H1 (cell line): ENCODE results near the gene PPCDC. TPM values are rescaled to one million over a fixed set of nuclear protein-coding genes. Genes with fewer than 3 reads are reported as not detected.
A peak's percentile ranks its signal among the peaks of the same experiment; 100 is the strongest.

Experiments
- CTCF ChIA-PET: fragments of 300-600 bp; sonication (Branson Sonifier 250); formaldehyde crosslinking; loops from one replicate; lab custom pipeline; 2021; ENCODE audit not compliant: partially characterized antibody; lab: Charles Lee
- POLR2A ChIA-PET: fragments of 300-600 bp; sonication (Branson Sonifier 250); formaldehyde crosslinking; loops from one replicate; lab custom pipeline; 2021; ENCODE audit warnings: inconsistent platforms; ENCODE audit not compliant: partially characterized antibody; lab: Charles Lee
- DNase-seq, 2 experiments: peaks; one replicate each; pipeline versions ENCODE4 v3.0.0 to v3.0.0-alpha.2; 2010 to 2022; ENCODE audit warnings: low spot score in 2 of 2, low read depth in 1 of 2, mixed read lengths in 1 of 2
- FAIRE-seq: peaks from 2 replicates; lab custom pipeline; 2011; peaks lifted over from hg19 to GRCh38; lab: Jason Lieb, UNC
- H2AFZ ChIP-seq: 2 replicates; pipeline ENCODE4 v1.8.1; 2012; ENCODE audit warnings: low read length, inconsistent platforms
- H2AK5ac ChIP-seq: 2 replicates; pipeline ENCODE4 v1.6.1; 2013; ENCODE audit warnings: low read depth, low read length
- H2BK120ac ChIP-seq: replicated peaks from 2 replicates; pipeline ENCODE3; 2013; ENCODE audit warnings: low read depth, low read length, inconsistent platforms
- H2BK12ac ChIP-seq: 2 replicates; pipeline ENCODE4 v1.6.1; 2013; ENCODE audit warnings: low read depth, low read length
- H2BK15ac ChIP-seq: 2 replicates; pipeline ENCODE4 v1.6.1; 2013; ENCODE audit warnings: low read length
- H2BK20ac ChIP-seq: 2 replicates; pipeline ENCODE4 v1.6.1; 2013; ENCODE audit warnings: low read length
- H2BK5ac ChIP-seq: 2 replicates; pipeline ENCODE4 v1.6.1; 2013; ENCODE audit warnings: low read depth, low read length
- H3K14ac ChIP-seq: 2 replicates; pipeline ENCODE4 v1.6.1; 2013; ENCODE audit warnings: inconsistent platforms; ENCODE audit not compliant: insufficient read length
- H3K18ac ChIP-seq: 2 replicates; pipeline ENCODE4 v1.6.1; 2013; ENCODE audit warnings: low read length; ENCODE audit errors: extremely low read depth
- H3K23ac ChIP-seq: 2 replicates; pipeline ENCODE4 v1.6.1; 2013; ENCODE audit warnings: inconsistent platforms; ENCODE audit not compliant: insufficient read length
- H3K23me2 ChIP-seq: 2 replicates; pipeline ENCODE4 v1.6.1; 2013; ENCODE audit warnings: low read depth, low read length
- H3K27ac ChIP-seq: 2 replicates; pipeline ENCODE4 v1.6.1; 2011; ENCODE audit warnings: low read depth, low read length, inconsistent platforms
- H3K27me3 ChIP-seq, 4 experiments: replicated peaks in 1 of 4; 1 replicate in 1 of 4; 2 replicates in 3 of 4; pipeline versions ENCODE4 v1.6.1 to v1.8.1; 2011 to 2013; ENCODE audit warnings: low read length in 3 of 4, mild to moderate bottlenecking in 3 of 4, inconsistent platforms in 2 of 4, mixed read lengths in 2 of 4, moderate library complexity in 1 of 4; ENCODE audit not compliant: control insufficient read depth in 3 of 4, insufficient read depth in 3 of 4; ENCODE audit errors: extremely low read depth in 1 of 4
- H3K36me3 ChIP-seq, 4 experiments: 2 replicates each; pipeline versions ENCODE4 v1.6.1 to v1.8.1; 2011 to 2013; ENCODE audit warnings: mild to moderate bottlenecking in 4 of 4, low read length in 3 of 4, moderate library complexity in 2 of 4, control low read depth in 1 of 4, inconsistent platforms in 1 of 4; ENCODE audit not compliant: insufficient read depth in 4 of 4, control insufficient read depth in 2 of 4
- H3K4ac ChIP-seq: replicated peaks from 2 replicates; pipeline ENCODE3; 2013; ENCODE audit warnings: low read length, low read depth, mixed read lengths, inconsistent platforms; ENCODE audit not compliant: insufficient read length
- H3K4me1 ChIP-seq, 4 experiments: replicated peaks in 1 of 4; 1 replicate in 1 of 4; 2 replicates in 3 of 4; pipeline versions ENCODE4 v1.6.1 to v1.8.1; 2011 to 2013; ENCODE audit warnings: low read length in 3 of 4, inconsistent platforms in 2 of 4, mixed read lengths in 1 of 4; ENCODE audit not compliant: insufficient read depth in 4 of 4, control insufficient read depth in 3 of 4
- H3K4me2 ChIP-seq, 2 experiments: 2 replicates each; pipeline versions ENCODE4 v1.6.1 to v1.8.1; 2011 to 2013; ENCODE audit warnings: low read depth in 2 of 2, low read length in 2 of 2, control low read depth in 1 of 2, inconsistent platforms in 1 of 2, mild to moderate bottlenecking in 1 of 2; ENCODE audit not compliant: insufficient read depth in 1 of 2
- H3K4me3 ChIP-seq, 4 experiments: fragments of 200-600, 300-600 bp in 1 of 4; sonication (generic), shearing (Covaris generic), sonication (Bioruptor Twin) in 1 of 4; 2 replicates each; pipeline versions ENCODE4 v1.5.1 to v1.8.1; 2011 to 2016; ENCODE audit warnings: low read length in 4 of 4, low read depth in 3 of 4, control low read depth in 2 of 4, inconsistent platforms in 2 of 4, mild to moderate bottlenecking in 2 of 4, mixed read lengths in 1 of 4, moderate library complexity in 1 of 4; ENCODE audit not compliant: insufficient read depth in 2 of 4; ENCODE audit errors: extremely low read depth in 1 of 4
- H3K56ac ChIP-seq: replicated peaks from 2 replicates; pipeline ENCODE3; 2013; ENCODE audit warnings: low read depth, mild to moderate bottlenecking, mixed read lengths, low read length, inconsistent platforms; ENCODE audit not compliant: insufficient read length
- H3K79me1 ChIP-seq: 2 replicates; pipeline ENCODE4 v1.6.1; 2013; ENCODE audit warnings: low read depth, low read length, control low read depth
- H3K79me2 ChIP-seq, 2 experiments: 2 replicates each; pipeline versions ENCODE4 v1.6.1 to v1.8.1; 2012 to 2013; ENCODE audit warnings: low read length in 2 of 2, mild to moderate bottlenecking in 2 of 2, inconsistent platforms in 1 of 2; ENCODE audit not compliant: insufficient read depth in 2 of 2, control insufficient read depth in 1 of 2
- H3K9ac ChIP-seq, 4 experiments: replicated peaks in 1 of 4; 1 replicate in 1 of 4; 2 replicates in 3 of 4; pipeline versions ENCODE4 v1.6.1 to v1.8.1; 2011 to 2013; ENCODE audit warnings: low read depth in 3 of 4, low read length in 3 of 4, control low read depth in 2 of 4, mild to moderate bottlenecking in 2 of 4, moderate library complexity in 2 of 4, inconsistent platforms in 1 of 4; ENCODE audit errors: extremely low read depth in 1 of 4
- H3K9me3 ChIP-seq, 2 experiments: 2 replicates each; pipeline versions ENCODE4 v1.6.1 to v1.8.1; 2012 to 2013; ENCODE audit warnings: mild to moderate bottlenecking in 2 of 2, moderate library complexity in 2 of 2, control low read depth in 1 of 2, inconsistent platforms in 1 of 2, low read depth in 1 of 2, low read length in 1 of 2, mixed read lengths in 1 of 2; ENCODE audit not compliant: insufficient read depth in 2 of 2
- H4K20me1 ChIP-seq, 2 experiments: replicated peaks in 1 of 2; 2 replicates each; pipeline versions ENCODE3 to v1.8.1; 2011 to 2013; ENCODE audit warnings: inconsistent platforms in 2 of 2, low read length in 2 of 2, mild to moderate bottlenecking in 1 of 2; ENCODE audit not compliant: insufficient read depth in 2 of 2, control insufficient read depth in 1 of 2
- H4K5ac ChIP-seq: 2 replicates; pipeline ENCODE4 v1.6.1; 2013; ENCODE audit warnings: low read length, low read depth, mixed read lengths, inconsistent platforms; ENCODE audit not compliant: insufficient read length
- H4K8ac ChIP-seq: 2 replicates; pipeline ENCODE4 v1.8.0; 2013; ENCODE audit warnings: mild to moderate bottlenecking, moderate library complexity, low read length, inconsistent platforms; ENCODE audit not compliant: insufficient read depth; ENCODE audit errors: extremely low read depth
- H4K91ac ChIP-seq: replicated peaks from 2 replicates; pipeline ENCODE3; 2013; ENCODE audit warnings: low read length, mixed read lengths, inconsistent platforms; ENCODE audit not compliant: insufficient read length
- CBX8 ChIP-seq: fragments of 300-800, 300-1000 bp; sonication (generic); IDR thresholded peaks from 2 replicates; pipeline ENCODE4 v1.7.1; 2016; ENCODE audit warnings: low read depth, low read length, borderline replicate concordance
- CREB1 ChIP-seq: IDR thresholded peaks from 2 replicates; pipeline ENCODE4 v1.6.1; 2012; ENCODE audit warnings: inconsistent platforms
- JUN ChIP-seq: IDR thresholded peaks from 2 replicates; pipeline ENCODE4 v1.6.1; 2011; ENCODE audit warnings: low read depth, mild to moderate bottlenecking, improper control_type of control experiment, low read length
- KDM5A ChIP-seq: fragments of 200-600 bp; IDR thresholded peaks from 2 replicates; pipeline ENCODE4 v1.7.1; 2012; ENCODE audit warnings: mild to moderate bottlenecking, low read length, inconsistent platforms, mixed read lengths
- RFX5 ChIP-seq: IDR thresholded peaks from 2 replicates; pipeline ENCODE4 v1.6.1; 2011; ENCODE audit warnings: low read depth, low read length, improper control_type of control experiment, borderline replicate concordance
- RXRA ChIP-seq: IDR thresholded peaks from 2 replicates; pipeline ENCODE4 v1.6.1; 2011; ENCODE audit warnings: low read depth, mild to moderate bottlenecking, low read length, moderate library complexity; ENCODE audit not compliant: insufficient read depth
- YY1 ChIP-seq: IDR thresholded peaks from 2 replicates; pipeline ENCODE4 v1.6.1; 2011; ENCODE audit warnings: low read depth, mild to moderate bottlenecking, low read length
- WGBS, 2 experiments: shearing (Covaris generic) in 1 of 2; methylation state at CpG; one replicate each; pipeline versions ENCODE4 v1.1.6 to v1.1.7; 2013 to 2015; ENCODE audit warnings: low lambda C conversion rate in 2 of 2, mixed read lengths in 2 of 2, inconsistent platforms in 1 of 2, low coverage in 1 of 2, missing lambda C conversion rate in 1 of 2; ENCODE audit not compliant: insufficient replicate concordance in 2 of 2, insufficient coverage in 1 of 2, insufficient read length in 1 of 2; ENCODE audit errors: extremely low coverage in 1 of 2, missing lambda C conversion rate in 1 of 2; 5-methylcytosine and 5-hydroxymethylcytosine counted together
- polyA plus RNA-seq, 7 experiments: library from polyadenylated mRNA; depleted of rRNA in 3 of 7; stranded (reverse) in 5 of 7; unstranded in 2 of 7; fragments of >200 nt in 5 of 7; fragments of 200-250 nt in 2 of 7; gene quantifications; 1 replicate in 5 of 7; 2 replicates in 1 of 7; 4 replicates in 1 of 7; pipeline versions ENCODE4 v1.2.1 to v1.2.3, GENCODE V29; 2011 to 2013; ENCODE audit warnings: missing spikeins in 2 of 7, mixed read lengths in 2 of 7
- total RNA-seq: library from RNA; stranded (reverse); fragmentation: NEBNext Ultra II Directional; extraction: Animal tissue kit (Norgen Biotek cat#: 25700); gene quantifications from 2 replicates; pipeline ENCODE4 v1.2.1, GENCODE V29; 2021

Gene PPCDC
- total and polyA plus RNA-seq, 2 of the 8 experiments (the other 6 are each of a cell fraction or from before 2014, with no cell fraction given), result 11.3 to 29.7 TPM

- no peak overlapping the region for H3K23ac ChIP-seq
- H3K23me2 ChIP-seq, result no peaks in the 10 kb centered on the region
- POLR2A ChIA-PET, result interaction anchor here (0.8 to 0.9 kb wide), 2 partner anchors 15 to 330 kb away, joined by 3 to 4 read pairs; no protein-coding TSS in a partner anchor
- H2BK15ac ChIP-seq, result no peak overlapping the region
- CTCF ChIA-PET, result interaction anchor here (0.6 to 2.7 kb wide), 8 partner anchors 9 to 349 kb away, joined by 3 to 20 read pairs (median 4); partner anchors contain the start of genes RPP25 and SCAMP5
- no peak overlapping the region for H3K18ac ChIP-seq
- no peak overlapping the region for H3K27ac ChIP-seq
- H3K4me3 ChIP-seq, result no peak overlapping the region
- peaks cover 0 to 4% (median 1%) of the 10 kb centered on the region in 4 experiments; a peak in 3 of 7 replicates for H3K4me1 ChIP-seq
- H3K9me3 ChIP-seq, result no peaks in the 10 kb centered on the region
- H3K9ac ChIP-seq, result no peak overlapping the region
- no peaks in the 10 kb centered on the region for H4K20me1 ChIP-seq
- no peak overlapping the region for H2AK5ac ChIP-seq
- no peaks in the 10 kb centered on the region for H3K79me2 ChIP-seq
- no peak overlapping the region for H2BK20ac ChIP-seq
- H3K27me3 ChIP-seq, result no peaks in the 10 kb centered on the region
- no peak overlapping the region for H2BK12ac ChIP-seq
- WGBS, 2 experiments, result 49% methylated on average over 3 of the region's 3 CpGs; no CpG with 5 or more reads in 1 of the 2 experiments
- peak overlapping the region; percentile 91 for H2AFZ ChIP-seq
- H2BK5ac ChIP-seq, result no peak overlapping the region
- H3K4me2 ChIP-seq, result no peak overlapping the region
- FAIRE-seq (no peak), DNase-seq (no peak)
- H3K14ac ChIP-seq, result no peak overlapping the region
- H4K91ac ChIP-seq, result no peak overlapping the region
- H3K4ac ChIP-seq, result no peak overlapping the region
- H2BK120ac ChIP-seq, result no peak overlapping the region
- H3K79me1 ChIP-seq, result no peaks in the 10 kb centered on the region
- no peak overlapping the region for H4K8ac ChIP-seq
- no peak overlapping the region for H4K5ac ChIP-seq
- no peaks in the 10 kb centered on the region for H3K36me3 ChIP-seq
- H3K56ac ChIP-seq, result no peak overlapping the region
- TF ChIP-seq YY1, result no peak
- no peak for TF ChIP-seq RXRA
- no peak for TF ChIP-seq RFX5
- TF ChIP-seq KDM5A, result no peak
- TF ChIP-seq CREB1, result no peak
- no peak for TF ChIP-seq JUN
- TF ChIP-seq CBX8, result no peak
Observed at GRCh38 chr15:74978503-74978902, 44.9 kb upstream of the PPCDC start.
